CD4-positive, alpha-beta T cell treated with Interleukin-6 at 100 ng/mL for 8 hours (primary cell): Measurements from ENCODE around the gene OR1J2.

Experiments used
- DNase-seq: peaks from one replicate; pipeline ENCODE4 v3.0.0-alpha.2; 2020; ENCODE audit warnings: mixed read lengths, low spot score

Gene OR1J2

DNA sequence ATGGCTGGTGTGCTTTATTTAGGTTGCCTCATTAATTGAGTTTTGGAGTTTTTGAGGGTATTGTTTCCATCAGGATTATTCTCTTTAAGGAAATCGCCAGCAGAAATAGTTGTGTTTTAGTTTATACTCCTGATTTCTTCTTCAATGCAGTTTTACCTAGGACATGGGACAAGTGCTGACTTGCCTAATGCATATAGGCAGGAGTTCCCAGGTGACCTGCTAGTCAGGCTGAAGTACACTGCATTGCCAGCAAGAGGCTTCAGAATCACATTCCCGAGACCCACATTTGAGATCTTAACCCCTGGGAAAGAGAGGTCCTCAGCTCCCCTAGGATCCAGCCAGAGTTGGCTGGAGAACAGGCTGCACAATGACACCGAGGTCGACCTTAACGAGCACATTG is 40.8 kb downstream of the OR1J2 start:
- DNase-seq: no peak

- DNase-seq: no peak
These were observed 42.2 kb downstream of the OR1J2 start, which contains the start of gene OR1N2 for GRCh38 chr9:122552812-122553211. Gene OR1N2 (plus strand): TSS chr9:122553112. CDS start chr9:122553212, 100 bp downstream.
